T-helper 17 cell (primary cell): Measurements from ENCODE around the gene DNAAF9. TPM values are rescaled to one million over a fixed set of nuclear protein-coding genes. Genes with fewer than 3 reads are reported as not detected.

Experiments
- ATAC-seq: fragments of 150-1000 bp; cut with Tn5 transposase; 2 replicates; pipeline ENCODE4 v1.10.0; 2021; ENCODE audit warnings: mild to moderate bottlenecking, moderate library complexity
- DNase-seq, 3 donors: peaks; one replicate each; pipeline versions ENCODE4 v3.0.0 to v3.0.0-alpha.2; 2020 to 2021
- H3K9me3 ChIP-seq: one replicate; pipeline ENCODE4 v1.7.0; 2013; ENCODE audit warnings: low read length, mild to moderate bottlenecking; ENCODE audit not compliant: control insufficient read depth, poor library complexity, severe bottlenecking
- H3K27ac Mint-ChIP-seq: one replicate; pipeline ENCODE4 v1.8.0; 2022; ENCODE audit warnings: mild to moderate bottlenecking, moderate library complexity, mixed read lengths
- H3K27me3 Mint-ChIP-seq: one replicate; pipeline ENCODE4 v1.8.0; 2022; ENCODE audit warnings: mixed read lengths
- H3K36me3 Mint-ChIP-seq: one replicate; pipeline ENCODE4 v1.8.0; 2022; ENCODE audit warnings: low read depth, mixed read lengths
- H3K4me1 Mint-ChIP-seq: one replicate; pipeline ENCODE4 v1.8.0; 2022; ENCODE audit warnings: mild to moderate bottlenecking, mixed read lengths
- H3K4me3 Mint-ChIP-seq: one replicate; pipeline ENCODE4 v1.8.0; 2022; ENCODE audit warnings: mild to moderate bottlenecking, moderate library complexity, mixed read lengths
- total RNA-seq, 4 donors: library from RNA in 2 of 4; stranded (reverse) in 2 of 4; gene quantifications; one replicate each; pipeline ENCODE4 v1.2.3 and lab custom pipeline; 2022 to 2026

The DNAAF9 gene
- total RNA-seq, 2 donors from 2014 or later: 6.5 to 6.7 TPM

GRCh38 chr20:3382836-3383235 lies 24.6 kb downstream of the DNAAF9 start:
- Mint-ChIP-seq H3K36me3 (peaks cover 9% of the 10 kb centered on the region), H3K4me3 (no peak overlapping the region), H3K27ac (peak overlapping the region; percentile 0), H3K27me3 (no peaks in the 10 kb centered on the region), H3K4me1 (peaks cover 25% of the 10 kb centered on the region)
- DNase-seq (no peak), ATAC-seq (no peak)
- H3K9me3 ChIP-seq: no peaks in the 10 kb centered on the region

GRCh38 chr20:3380228-3381070 lies 27.0 kb downstream of the DNAAF9 start:
- Mint-ChIP-seq H3K36me3 (peaks cover 9% of the 10 kb centered on the region), H3K4me3 (no peak overlapping the region), H3K4me1 (peaks cover 22% of the 10 kb centered on the region), H3K27me3 (no peaks in the 10 kb centered on the region), H3K27ac (no peak overlapping the region)
- DNase-seq (no peak), ATAC-seq (no peak)
- no peaks in the 10 kb centered on the region for H3K9me3 ChIP-seq

- H3K4me3 Mint-ChIP-seq: no peak overlapping the region
- H3K27ac Mint-ChIP-seq: no peak overlapping the region
- no peak for DNase-seq
- no peaks in the 10 kb centered on the region for H3K27me3 Mint-ChIP-seq
- ATAC-seq: no peak
- peaks cover 16% of the 10 kb centered on the region for H3K36me3 Mint-ChIP-seq
- peaks cover 6% of the 10 kb centered on the region for H3K4me1 Mint-ChIP-seq
- no peaks in the 10 kb centered on the region for H3K9me3 ChIP-seq
Measured at GRCh38 chr20:3378138-3378537, 29.3 kb downstream of the DNAAF9 start.

- peaks cover 17% of the 10 kb centered on the region for H3K36me3 Mint-ChIP-seq
- no peak overlapping the region for H3K27ac Mint-ChIP-seq
- no peaks in the 10 kb centered on the region for H3K9me3 ChIP-seq
- H3K4me3 Mint-ChIP-seq: no peak overlapping the region
- DNase-seq: no peak
- H3K27me3 Mint-ChIP-seq: no peaks in the 10 kb centered on the region
- peaks cover 6% of the 10 kb centered on the region for H3K4me1 Mint-ChIP-seq
- no peak for ATAC-seq
Measured at GRCh38 chr20:3377644-3378043, 29.8 kb downstream of the DNAAF9 start.

GRCh38 chr20:3374296-3374695 lies 33.2 kb downstream of the DNAAF9 start:
- peaks cover 25% of the 10 kb centered on the region for H3K36me3 Mint-ChIP-seq
- H3K27me3 Mint-ChIP-seq: no peaks in the 10 kb centered on the region
- no peaks in the 10 kb centered on the region for H3K9me3 ChIP-seq
- no peak for DNase-seq
- ATAC-seq: no peak
- H3K4me3 Mint-ChIP-seq: no peak overlapping the region
- no peak overlapping the region for H3K27ac Mint-ChIP-seq
- H3K4me1 Mint-ChIP-seq: peaks cover 3% of the 10 kb centered on the region

GRCh38 chr20:3371754-3372153 lies 35.7 kb downstream of the DNAAF9 start:
- peaks cover 2% of the 10 kb centered on the region for H3K4me1 Mint-ChIP-seq
- H3K4me3 Mint-ChIP-seq: no peak overlapping the region
- H3K9me3 ChIP-seq: no peaks in the 10 kb centered on the region
- H3K27me3 Mint-ChIP-seq: no peaks in the 10 kb centered on the region
- DNase-seq (no peak), ATAC-seq (no peak)
- H3K27ac Mint-ChIP-seq: no peak overlapping the region
- H3K36me3 Mint-ChIP-seq: peaks cover 19% of the 10 kb centered on the region

GRCh38 chr20:3367089-3367488 lies 40.4 kb downstream of the DNAAF9 start:
- Mint-ChIP-seq H3K27me3 (no peaks in the 10 kb centered on the region), H3K36me3 (peaks cover 10% of the 10 kb centered on the region), H3K4me1 (peaks cover 2% of the 10 kb centered on the region), H3K4me3 (no peak overlapping the region), H3K27ac (no peak overlapping the region)
- DNase-seq: no peak
- no peaks in the 10 kb centered on the region for H3K9me3 ChIP-seq
- ATAC-seq: no peak

- Mint-ChIP-seq H3K4me3 (no peak overlapping the region), H3K4me1 (peaks cover 4% of the 10 kb centered on the region), H3K36me3 (peaks cover 6% of the 10 kb centered on the region), H3K27me3 (no peaks in the 10 kb centered on the region), H3K27ac (no peak overlapping the region)
- DNase-seq (no peak), ATAC-seq (no peak)
- no peaks in the 10 kb centered on the region for H3K9me3 ChIP-seq
Measured at GRCh38 chr20:3364323-3365013, 43.0 kb downstream of the DNAAF9 start.

GRCh38 chr20:3360752-3361151 lies 46.7 kb downstream of the DNAAF9 start:
- H3K4me3 Mint-ChIP-seq: no peak overlapping the region
- peaks cover 2% of the 10 kb centered on the region for H3K4me1 Mint-ChIP-seq
- no peak for ATAC-seq
- H3K27me3 Mint-ChIP-seq: no peaks in the 10 kb centered on the region
- H3K9me3 ChIP-seq: no peaks in the 10 kb centered on the region
- DNase-seq: no peak
- H3K27ac Mint-ChIP-seq: no peak overlapping the region
- peaks cover 6% of the 10 kb centered on the region for H3K36me3 Mint-ChIP-seq

- DNase-seq (no peak), ATAC-seq (no peak)
- Mint-ChIP-seq H3K27ac (no peak overlapping the region), H3K27me3 (no peaks in the 10 kb centered on the region), H3K4me1 (peaks cover 2% of the 10 kb centered on the region), H3K36me3 (peaks cover 6% of the 10 kb centered on the region), H3K4me3 (no peak overlapping the region)
- no peaks in the 10 kb centered on the region for H3K9me3 ChIP-seq
Measured at GRCh38 chr20:3358676-3359340, 48.7 kb downstream of the DNAAF9 start.

Other genes starting within 250 kb of the DNAAF9 start
- 10 to 100 TPM; 21.0 to 34.2 TPM for gene FASTKD5, start 247.8 kb downstream of the DNAAF9 start, total RNA-seq
- gene UBOX5, start 247.8 kb downstream of the DNAAF9 start, total RNA-seq: 1 to 10 TPM; 7.0 to 8.2 TPM
- 10 to 100 TPM; 15.7 to 19.1 TPM for gene LZTS3, start 234.1 kb downstream of the DNAAF9 start, total RNA-seq
- 10 to 100 TPM; 43.7 to 45.6 TPM for gene DDRGK1, start 203.0 kb downstream of the DNAAF9 start, total RNA-seq
- 10 to 100 TPM; 39.5 to 41.4 TPM for gene ITPA, start 198.2 kb downstream of the DNAAF9 start, total RNA-seq
- gene SLC4A11, start 168.5 kb downstream of the DNAAF9 start, total RNA-seq: 1 to 10 TPM in 1 of 2 donors, under 1 TPM in 1; 0.37 to 1.3 TPM
- gene ATRN, start 63.3 kb upstream of the DNAAF9 start, total RNA-seq: 10 to 100 TPM; 13.5 to 13.8 TPM